Endothelial cell (in vitro differentiated cells): ENCODE results near the gene LYPD5. TPM values are rescaled to one million over a fixed set of nuclear protein-coding genes. Genes with fewer than 3 reads are reported as not detected.

Experiments
- DNase-seq: peaks from one replicate; pipeline ENCODE4 v3.0.0; 2021; ENCODE audit warnings: low spot score
- H3K27ac Mint-ChIP-seq: one replicate; pipeline ENCODE4 v1.8.0; 2021; ENCODE audit warnings: mixed read lengths, inconsistent platforms; ENCODE audit not compliant: unreplicated experiment
- H3K27me3 Mint-ChIP-seq: one replicate; pipeline ENCODE4 v1.8.0; 2021; ENCODE audit warnings: mild to moderate bottlenecking, moderate library complexity, mixed read lengths, inconsistent platforms; ENCODE audit not compliant: unreplicated experiment
- H3K36me3 Mint-ChIP-seq: one replicate; pipeline ENCODE4 v1.8.0; 2021; ENCODE audit warnings: mild to moderate bottlenecking, low read depth, mixed read lengths, inconsistent platforms; ENCODE audit not compliant: unreplicated experiment
- H3K4me1 Mint-ChIP-seq: one replicate; pipeline ENCODE4 v1.8.0; 2021; ENCODE audit warnings: mild to moderate bottlenecking, mixed read lengths, inconsistent platforms; ENCODE audit not compliant: unreplicated experiment
- H3K4me3 Mint-ChIP-seq: one replicate; pipeline ENCODE4 v1.8.0; 2021; ENCODE audit warnings: mild to moderate bottlenecking, mixed read lengths, inconsistent platforms; ENCODE audit not compliant: unreplicated experiment
- H3K9me3 Mint-ChIP-seq: one replicate; pipeline ENCODE4 v1.8.0; 2021; ENCODE audit warnings: mixed read lengths, inconsistent platforms; ENCODE audit not compliant: unreplicated experiment
- long read RNA-seq: library from polyadenylated mRNA; unstranded; transcript quantifications from one replicate; pipeline ENCODE4 v2.0.0, GENCODE V29; 2020; ENCODE audit not compliant: unreplicated experiment
- total RNA-seq: library from RNA; stranded (reverse); fragmentation: NEBNext Ultra II Directional; extraction: Animal tissue kit (Norgen Biotek cat#: 25700); gene quantifications from one replicate; pipeline ENCODE4 v1.2.1, GENCODE V29; 2021; ENCODE audit not compliant: unreplicated experiment
- TF ChIP-seq, protein P1 (sequence below): fragments of 200-600 bp; sonication (generic); IDR thresholded peaks from one replicate; pipeline ENCODE4 v1.5.0; 2021; ENCODE audit warnings: antibody characterized with exemption; ENCODE audit not compliant: unreplicated experiment

Gene LYPD5, protein sequence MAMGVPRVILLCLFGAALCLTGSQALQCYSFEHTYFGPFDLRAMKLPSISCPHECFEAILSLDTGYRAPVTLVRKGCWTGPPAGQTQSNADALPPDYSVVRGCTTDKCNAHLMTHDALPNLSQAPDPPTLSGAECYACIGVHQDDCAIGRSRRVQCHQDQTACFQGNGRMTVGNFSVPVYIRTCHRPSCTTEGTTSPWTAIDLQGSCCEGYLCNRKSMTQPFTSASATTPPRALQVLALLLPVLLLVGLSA
- not detected for total RNA-seq
- long read RNA-seq, result 0 reads

DNA sequence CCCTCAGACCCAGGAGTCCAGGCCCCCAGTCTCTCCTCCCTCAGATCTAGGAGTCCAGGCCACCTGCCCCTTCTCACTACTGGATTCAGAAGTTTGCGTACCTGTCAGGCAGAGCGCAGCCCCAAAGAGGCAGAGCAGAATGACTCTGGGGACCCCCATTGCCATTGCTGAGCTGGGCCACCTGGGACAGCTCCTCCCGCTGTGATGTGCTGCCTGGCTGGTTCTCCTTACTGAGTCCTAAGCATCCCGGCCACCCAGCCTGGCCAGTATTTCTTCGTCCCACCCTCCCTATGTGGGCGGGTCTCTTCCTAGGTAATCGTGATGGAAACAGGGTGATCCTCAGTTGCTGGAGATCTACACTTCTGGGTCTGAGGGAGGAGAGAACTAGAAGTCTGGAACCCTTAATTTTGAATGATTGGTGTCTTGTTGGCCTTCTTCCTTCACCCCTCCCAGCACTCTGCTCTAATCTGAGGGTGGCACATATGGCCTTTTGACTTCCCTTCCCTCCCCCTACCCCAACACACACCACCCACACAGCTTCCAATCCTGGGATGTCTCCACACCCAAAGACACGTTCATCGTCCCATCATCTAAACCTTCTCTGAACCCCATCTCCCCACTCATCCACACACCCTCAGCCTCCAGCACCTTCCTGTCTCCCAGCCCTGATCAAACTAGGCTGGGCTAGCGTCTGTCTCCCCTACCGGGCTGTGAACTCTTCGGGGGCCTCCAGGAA is at the start of gene LYPD5:
TSS of gene LYPD5 (minus strand) at position 232 of the 736 bp plus-strand sequence. CDS start at position 165, 67 bp downstream.
- Mint-ChIP-seq H3K4me1 (no peaks in the 10 kb centered on the region), H3K36me3 (no peaks in the 10 kb centered on the region), H3K27me3 (peaks cover 19% of the 10 kb centered on the region), H3K4me3 (no peak within 1 kb of the TSS), H3K9me3 (no peaks in the 10 kb centered on the region), H3K27ac (no peak within 1 kb of the TSS)
- TF ChIP-seq, protein P1, sequence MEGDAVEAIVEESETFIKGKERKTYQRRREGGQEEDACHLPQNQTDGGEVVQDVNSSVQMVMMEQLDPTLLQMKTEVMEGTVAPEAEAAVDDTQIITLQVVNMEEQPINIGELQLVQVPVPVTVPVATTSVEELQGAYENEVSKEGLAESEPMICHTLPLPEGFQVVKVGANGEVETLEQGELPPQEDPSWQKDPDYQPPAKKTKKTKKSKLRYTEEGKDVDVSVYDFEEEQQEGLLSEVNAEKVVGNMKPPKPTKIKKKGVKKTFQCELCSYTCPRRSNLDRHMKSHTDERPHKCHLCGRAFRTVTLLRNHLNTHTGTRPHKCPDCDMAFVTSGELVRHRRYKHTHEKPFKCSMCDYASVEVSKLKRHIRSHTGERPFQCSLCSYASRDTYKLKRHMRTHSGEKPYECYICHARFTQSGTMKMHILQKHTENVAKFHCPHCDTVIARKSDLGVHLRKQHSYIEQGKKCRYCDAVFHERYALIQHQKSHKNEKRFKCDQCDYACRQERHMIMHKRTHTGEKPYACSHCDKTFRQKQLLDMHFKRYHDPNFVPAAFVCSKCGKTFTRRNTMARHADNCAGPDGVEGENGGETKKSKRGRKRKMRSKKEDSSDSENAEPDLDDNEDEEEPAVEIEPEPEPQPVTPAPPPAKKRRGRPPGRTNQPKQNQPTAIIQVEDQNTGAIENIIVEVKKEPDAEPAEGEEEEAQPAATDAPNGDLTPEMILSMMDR, result no peak
- no peak for DNase-seq

DNA sequence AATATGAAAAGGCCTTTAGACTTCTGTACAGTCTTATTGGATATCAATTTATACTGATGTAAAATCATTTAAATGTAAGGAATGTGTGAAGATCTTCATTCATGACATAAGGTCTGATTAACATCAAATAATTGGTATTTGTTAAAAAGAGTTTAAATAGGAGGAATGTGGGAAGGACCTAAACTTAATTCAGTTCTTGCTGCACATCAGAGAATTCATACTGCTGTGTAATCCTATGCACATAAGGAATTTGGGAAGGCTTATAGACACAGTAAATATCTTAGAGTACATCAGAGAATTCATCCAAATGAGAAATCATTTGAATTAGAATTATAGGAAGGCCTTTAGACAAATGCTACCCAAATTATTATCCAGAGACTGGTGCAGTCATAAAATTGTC is 46.6 kb upstream of the LYPD5 start:
- Mint-ChIP-seq H3K27ac (no peak overlapping the region), H3K36me3 (peaks cover 69% of the 10 kb centered on the region), H3K9me3 (peaks cover 49% of the 10 kb centered on the region), H3K4me3 (no peak overlapping the region), H3K27me3 (peaks cover 4% of the 10 kb centered on the region), H3K4me1 (no peaks in the 10 kb centered on the region)
- TF ChIP-seq, protein P1, result no peak
- no peak for DNase-seq

DNA sequence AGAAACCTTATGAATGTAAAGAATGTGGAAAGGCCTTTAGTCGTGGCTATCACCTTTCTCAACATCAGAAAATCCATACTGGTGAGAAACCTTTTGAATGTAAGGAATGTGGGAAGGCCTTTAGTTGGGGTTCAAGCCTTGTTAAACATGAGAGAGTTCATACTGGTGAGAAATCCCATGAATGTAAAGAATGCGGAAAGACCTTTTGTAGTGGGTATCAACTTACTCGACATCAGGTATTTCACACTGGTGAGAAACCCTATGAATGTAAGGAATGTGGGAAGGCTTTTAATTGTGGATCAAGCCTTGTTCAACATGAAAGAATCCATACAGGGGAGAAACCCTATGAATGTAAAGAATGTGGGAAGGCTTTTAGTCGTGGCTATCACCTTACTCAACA is 45.6 kb upstream of the LYPD5 start:
- TF ChIP-seq, protein P1, result no peak
- H3K4me1 Mint-ChIP-seq, result no peaks in the 10 kb centered on the region
- no peak overlapping the region for H3K27ac Mint-ChIP-seq
- H3K27me3 Mint-ChIP-seq, result peaks cover 3% of the 10 kb centered on the region
- H3K9me3 Mint-ChIP-seq, result peaks cover 48% of the 10 kb centered on the region
- DNase-seq, result no peak
- peaks cover 74% of the 10 kb centered on the region for H3K36me3 Mint-ChIP-seq
- H3K4me3 Mint-ChIP-seq, result peak overlapping the region; percentile 70

DNA sequence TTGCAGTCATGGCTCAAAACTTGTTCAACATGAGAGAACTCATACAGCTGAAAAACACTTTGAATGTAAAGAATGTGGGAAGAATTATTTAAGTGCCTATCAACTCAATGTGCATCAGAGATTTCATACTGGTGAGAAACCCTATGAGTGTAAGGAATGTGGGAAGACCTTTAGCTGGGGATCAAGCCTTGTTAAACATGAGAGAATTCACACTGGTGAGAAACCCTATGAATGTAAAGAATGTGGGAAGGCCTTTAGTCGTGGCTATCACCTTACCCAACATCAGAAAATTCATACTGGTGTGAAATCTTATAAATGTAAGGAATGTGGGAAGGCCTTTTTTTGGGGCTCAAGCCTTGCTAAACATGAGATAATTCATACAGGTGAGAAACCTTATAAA is 45.0 kb upstream of the LYPD5 start:
- H3K4me3 Mint-ChIP-seq, result peak overlapping the region; percentile 50
- H3K4me1 Mint-ChIP-seq, result no peaks in the 10 kb centered on the region
- peaks cover 73% of the 10 kb centered on the region for H3K36me3 Mint-ChIP-seq
- TF ChIP-seq, protein P1, result no peak
- no peak for DNase-seq
- H3K27ac Mint-ChIP-seq, result no peak overlapping the region
- peaks cover 46% of the 10 kb centered on the region for H3K9me3 Mint-ChIP-seq
- no peaks in the 10 kb centered on the region for H3K27me3 Mint-ChIP-seq

DNA sequence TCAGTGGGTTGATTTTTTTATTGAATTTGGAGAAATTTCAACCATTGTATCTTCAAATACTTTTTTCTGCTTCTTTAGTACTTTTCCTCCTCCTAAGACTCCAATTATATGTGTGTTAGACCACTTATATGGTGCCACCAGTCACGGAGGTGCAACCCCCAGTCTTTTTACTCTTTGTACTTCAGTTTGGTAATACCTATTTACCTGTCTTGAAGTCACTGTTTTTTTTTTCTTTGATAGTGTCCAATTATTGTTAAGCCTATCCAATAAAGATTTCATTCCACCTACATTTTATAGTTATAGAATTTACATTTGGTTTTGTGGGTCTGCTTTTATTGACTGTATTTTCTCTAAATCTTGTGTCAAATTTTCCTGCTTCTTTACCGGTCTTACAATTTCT is 39.8 kb upstream of the LYPD5 start:
- peaks cover 79% of the 10 kb centered on the region for H3K36me3 Mint-ChIP-seq
- no peaks in the 10 kb centered on the region for H3K4me1 Mint-ChIP-seq
- no peak overlapping the region for H3K27ac Mint-ChIP-seq
- peaks cover 49% of the 10 kb centered on the region for H3K9me3 Mint-ChIP-seq
- TF ChIP-seq, protein P1, result no peak
- H3K27me3 Mint-ChIP-seq, result peaks cover 2% of the 10 kb centered on the region
- peak overlapping the region; percentile 68 for H3K4me3 Mint-ChIP-seq
- no peak for DNase-seq
